Fibroblast of villous mesenchyme (primary cell): Measurements from ENCODE around the gene MEA1. TPM values are rescaled to one million over a fixed set of nuclear protein-coding genes. Genes with fewer than 3 reads are reported as not detected.

ENCODE experiments used
- DNase-seq: peaks from one replicate; pipeline ENCODE4 v3.0.0-alpha.2; 2010; ENCODE audit warnings: low read depth
- H3K4me3 ChIP-seq: 2 replicates; pipeline ENCODE4 v1.5.1; 2011; ENCODE audit warnings: low read depth, mild to moderate bottlenecking, low read length
- total RNA-seq: library from RNA; depleted of rRNA; stranded (reverse); fragments of >200 nt; gene quantifications from 2 replicates; pipeline ENCODE4 v1.2.3, GENCODE V29; 2012
- TF ChIP-seq, protein P1 (sequence below): IDR thresholded peaks from 2 replicates; pipeline ENCODE4 v1.5.1; 2012; ENCODE audit warnings: low read depth, mild to moderate bottlenecking, low read length; ENCODE audit not compliant: insufficient read depth

The MEA1 gene
- total RNA-seq, 1 donor = 60.0 TPM

DNA sequence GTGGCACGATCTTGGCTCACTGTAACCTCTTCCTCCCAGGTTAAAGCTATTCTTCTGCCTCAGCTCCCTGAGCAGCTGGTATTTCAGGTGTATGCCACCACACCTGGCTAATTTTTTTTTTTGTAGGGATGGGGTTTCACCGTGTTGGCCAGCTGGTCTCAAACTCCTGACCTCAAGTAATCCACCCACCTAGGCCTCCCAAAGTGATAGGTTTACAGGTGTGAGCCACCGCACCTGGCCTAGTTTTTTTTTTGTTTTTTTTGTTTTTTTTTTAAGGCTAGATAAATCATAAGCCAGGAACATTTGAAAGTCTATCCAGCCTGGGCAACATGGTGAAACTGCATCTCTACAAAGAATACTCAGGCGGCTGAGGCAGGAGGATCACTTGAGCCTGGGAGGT is 18.6 kb upstream of the MEA1 start:
- no peak overlapping the region for H3K4me3 ChIP-seq
- TF ChIP-seq, protein P1, sequence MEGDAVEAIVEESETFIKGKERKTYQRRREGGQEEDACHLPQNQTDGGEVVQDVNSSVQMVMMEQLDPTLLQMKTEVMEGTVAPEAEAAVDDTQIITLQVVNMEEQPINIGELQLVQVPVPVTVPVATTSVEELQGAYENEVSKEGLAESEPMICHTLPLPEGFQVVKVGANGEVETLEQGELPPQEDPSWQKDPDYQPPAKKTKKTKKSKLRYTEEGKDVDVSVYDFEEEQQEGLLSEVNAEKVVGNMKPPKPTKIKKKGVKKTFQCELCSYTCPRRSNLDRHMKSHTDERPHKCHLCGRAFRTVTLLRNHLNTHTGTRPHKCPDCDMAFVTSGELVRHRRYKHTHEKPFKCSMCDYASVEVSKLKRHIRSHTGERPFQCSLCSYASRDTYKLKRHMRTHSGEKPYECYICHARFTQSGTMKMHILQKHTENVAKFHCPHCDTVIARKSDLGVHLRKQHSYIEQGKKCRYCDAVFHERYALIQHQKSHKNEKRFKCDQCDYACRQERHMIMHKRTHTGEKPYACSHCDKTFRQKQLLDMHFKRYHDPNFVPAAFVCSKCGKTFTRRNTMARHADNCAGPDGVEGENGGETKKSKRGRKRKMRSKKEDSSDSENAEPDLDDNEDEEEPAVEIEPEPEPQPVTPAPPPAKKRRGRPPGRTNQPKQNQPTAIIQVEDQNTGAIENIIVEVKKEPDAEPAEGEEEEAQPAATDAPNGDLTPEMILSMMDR = no peak
- DNase-seq = no peak

DNA sequence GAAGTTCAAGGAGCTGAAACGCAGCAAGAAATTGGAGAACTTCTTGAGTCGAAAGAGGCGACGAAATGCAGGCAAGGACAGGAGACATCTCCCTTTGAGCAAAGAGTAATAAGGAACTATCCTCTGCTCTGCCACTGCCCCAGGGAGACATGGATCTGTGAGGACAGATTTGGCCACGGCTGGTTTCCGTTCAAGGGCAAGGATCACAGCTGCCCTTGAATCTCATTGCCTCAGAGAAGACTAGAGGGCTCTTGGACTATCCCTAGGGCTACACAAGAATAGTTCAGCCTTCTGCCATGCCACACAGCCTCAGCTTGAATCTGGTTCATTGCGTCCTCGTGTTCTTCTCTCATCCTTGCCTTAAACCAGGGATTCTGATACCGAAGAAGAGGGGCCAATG is 15.4 kb upstream of the MEA1 start:
- DNase-seq = no peak
- no peak overlapping the region for H3K4me3 ChIP-seq
- TF ChIP-seq, protein P1 = no peak

DNA sequence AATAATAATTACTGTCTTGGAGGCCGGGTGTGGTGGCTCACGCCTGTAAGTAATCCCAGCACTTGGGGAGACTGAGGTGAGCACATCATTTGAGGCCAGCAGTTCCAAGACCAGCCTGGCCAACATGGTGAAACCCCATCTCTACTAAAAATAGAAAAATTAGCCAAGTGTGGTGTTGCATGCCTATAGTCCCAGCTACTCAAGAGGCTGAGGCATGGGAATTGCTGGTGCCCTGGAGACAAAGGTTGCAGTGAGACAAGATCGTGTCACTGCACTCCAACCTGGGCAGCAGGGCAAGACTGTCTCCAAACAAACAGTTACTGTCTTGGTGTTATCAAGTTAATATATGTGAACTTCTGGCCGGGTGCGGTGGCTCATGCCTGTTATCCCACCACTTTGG is 12.6 kb upstream of the MEA1 start:
- DNase-seq = no peak
- TF ChIP-seq, protein P1 = no peak
- no peak overlapping the region for H3K4me3 ChIP-seq

DNA sequence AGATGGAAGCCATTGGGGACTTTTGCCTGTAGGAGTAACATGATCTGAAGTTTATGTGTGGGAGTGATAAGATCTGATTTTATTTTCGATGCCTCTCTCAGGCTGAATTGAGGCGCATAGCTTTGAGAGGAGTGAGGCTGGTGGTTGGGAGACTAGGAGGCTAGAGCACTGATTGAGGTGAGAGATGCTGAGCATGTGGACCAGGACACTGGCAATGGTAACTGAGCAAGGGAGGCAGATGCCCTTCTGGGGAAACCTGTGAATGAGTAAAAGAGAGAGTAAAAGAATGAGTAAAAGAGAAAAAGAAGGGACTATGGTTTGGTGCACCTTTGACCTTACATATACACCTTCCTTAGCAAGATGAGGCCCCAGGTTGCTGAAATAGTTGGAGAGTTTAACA is 10.7 kb upstream of the MEA1 start:
- no peak overlapping the region for H3K4me3 ChIP-seq
- DNase-seq = peak; percentile 7
- TF ChIP-seq, protein P1 = no peak

DNA sequence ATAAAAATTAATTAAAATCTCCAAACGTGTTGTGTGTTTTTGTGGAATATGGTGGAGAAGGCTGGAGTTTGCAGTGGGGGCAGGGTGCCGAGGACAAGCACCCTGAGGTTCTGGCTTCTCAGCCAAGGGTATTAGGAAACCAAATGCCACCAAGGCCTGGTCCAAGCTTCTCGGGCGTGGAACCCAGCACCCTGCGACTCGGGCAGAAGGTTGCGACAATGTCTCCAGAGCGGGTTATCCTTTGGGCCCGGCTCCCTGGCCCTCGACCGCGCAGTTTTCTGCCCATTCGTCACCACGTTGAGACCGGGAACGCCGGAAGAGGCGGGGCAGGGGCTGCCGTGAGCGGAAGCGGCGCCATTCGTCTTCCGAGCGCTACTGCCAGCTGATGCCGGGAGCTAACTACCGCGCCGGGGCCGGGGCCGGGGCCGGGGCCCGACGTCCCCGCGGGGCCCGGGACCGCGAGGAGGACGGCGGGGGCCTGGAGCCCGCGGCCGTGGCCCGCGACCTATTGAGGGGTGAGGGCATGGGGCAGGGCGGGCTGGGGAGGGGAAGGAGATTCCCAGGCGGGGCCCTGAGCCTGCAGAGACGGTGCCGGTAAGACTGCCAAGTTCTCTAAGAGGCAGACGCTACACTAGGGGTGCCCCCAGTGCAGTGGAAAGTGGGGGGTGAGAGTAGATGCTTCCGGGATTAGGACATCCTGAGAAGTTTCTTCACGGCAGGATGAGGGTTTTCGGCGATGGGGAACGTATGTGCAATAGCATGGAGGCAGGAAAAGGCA is 7.7 kb upstream of the MEA1 start, which contains the start of gene RRP36:
Gene RRP36 (plus strand): TSS at position 354 of the 778 bp plus-strand sequence. CDS start 32 bp downstream, at position 386.
- TF ChIP-seq, protein P1 = no peak
- peak; percentile 64 for DNase-seq
- peak within 1 kb of the TSS; percentile 100 for H3K4me3 ChIP-seq

DNA sequence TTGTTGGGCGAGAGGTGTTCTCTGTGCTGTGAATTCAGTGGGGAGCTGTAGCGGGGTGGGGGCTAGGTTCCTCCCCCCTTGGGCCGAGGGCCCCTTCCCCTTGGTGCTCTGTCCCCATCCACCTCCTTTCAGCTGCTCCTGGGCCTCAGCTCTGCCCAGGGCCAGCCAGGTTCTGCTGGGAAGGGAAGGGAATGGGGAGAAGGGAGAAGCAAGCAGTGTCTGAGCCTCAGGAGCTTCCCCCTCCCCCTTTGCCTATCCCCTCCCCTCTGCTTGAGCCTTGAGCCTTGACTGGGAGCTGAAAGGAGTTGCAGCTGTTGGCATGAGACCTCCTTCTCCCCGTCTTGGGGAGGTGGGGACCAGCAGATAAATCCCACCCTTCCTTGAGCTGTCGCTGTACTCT is 7.1 kb upstream of the MEA1 start:
- TF ChIP-seq, protein P1 = no peak
- DNase-seq = no peak
- H3K4me3 ChIP-seq = peak overlapping the region; percentile 100

DNA sequence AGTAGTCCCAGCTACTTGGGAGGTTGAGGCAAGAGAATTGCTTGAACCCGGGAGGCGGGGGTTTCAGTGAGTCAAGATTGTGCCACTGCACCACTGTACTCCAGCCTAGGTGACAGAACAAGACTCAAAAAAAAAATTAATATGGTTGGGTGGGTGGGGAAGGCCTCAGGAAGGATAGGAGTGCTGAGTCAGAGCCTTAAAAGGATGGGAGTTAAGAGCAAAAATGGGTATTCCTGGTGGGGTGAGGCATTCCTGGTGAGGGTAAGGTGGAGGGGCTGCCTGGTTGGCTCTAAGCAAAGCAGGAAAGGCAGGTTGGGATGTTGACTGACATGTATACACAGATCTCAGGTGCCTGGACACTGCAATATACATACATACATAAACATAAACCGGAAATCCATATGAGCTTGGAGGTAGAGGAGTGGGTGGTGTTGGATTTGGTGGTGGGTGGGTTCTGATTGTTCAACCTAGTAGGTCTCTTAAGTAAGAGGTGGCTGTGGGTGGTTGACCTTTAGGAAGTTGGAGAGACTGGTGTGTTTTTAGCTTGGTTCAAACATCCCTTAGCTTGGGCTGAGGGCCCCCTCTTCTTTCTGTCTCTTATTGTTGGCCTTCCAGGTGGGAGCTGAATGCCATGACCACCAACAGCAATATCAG is 6.4 kb upstream of the MEA1 start:
- TF ChIP-seq, protein P1 = no peak
- H3K4me3 ChIP-seq = no peak overlapping the region
- no peak for DNase-seq
